Endothelial cell of umbilical vein (primary cell): Measurements from ENCODE around the gene NOL12. TPM values are rescaled to one million over a fixed set of nuclear protein-coding genes. Genes with fewer than 3 reads are reported as not detected.
"Not testable (repeated sequence)": the region's sequence is repeated elsewhere in the genome, so short reads cannot be mapped to it uniquely, and the experiment has no call there.

Source experiments
- BruUV-seq: library from RNA; stranded (reverse); fragments of 400-500 nt; replicated peaks from 2 replicates; lab custom pipeline; 2021; lab: Mats Ljungman, UMichigan
- CTCF ChIA-PET: fragments of 300-600, 350-600 bp; sonication (Branson Sonifier 250); formaldehyde crosslinking; loops from one replicate; lab custom pipeline; 2021; ENCODE audit warnings: antibody characterized with exemption, inconsistent platforms; lab: Charles Lee
- POLR2A ChIA-PET: fragments of 300-600, 350-600 bp; sonication (Branson Sonifier 250); formaldehyde crosslinking; loops from one replicate; lab custom pipeline; 2021; ENCODE audit warnings: antibody characterized with exemption, inconsistent platforms; lab: Charles Lee
- DNase-seq: peaks from one replicate; pipeline ENCODE4 v3.0.0-alpha.2; 2011; ENCODE audit warnings: low read depth, low spot score
- FAIRE-seq: peaks from 2 replicates; lab custom pipeline; 2011; peaks lifted over from hg19 to GRCh38; lab: Jason Lieb, UNC
- H2AFZ ChIP-seq: 2 replicates; pipeline ENCODE4 v1.6.0; 2012; ENCODE audit warnings: low read depth, low read length, control low read depth, inconsistent platforms
- H3K27ac ChIP-seq: 2 replicates; pipeline ENCODE4 v1.5.1; 2011; ENCODE audit warnings: low read depth, mild to moderate bottlenecking, control low read depth, low read length, moderate library complexity; ENCODE audit not compliant: insufficient read depth
- H3K27me3 ChIP-seq, 2 experiments: 2 replicates each; pipeline versions ENCODE4 v1.6.0 to v1.6.1; 2011; ENCODE audit warnings: low read length in 2 of 2, mixed read lengths in 1 of 2; ENCODE audit not compliant: control insufficient read depth in 2 of 2, insufficient read depth in 2 of 2
- H3K36me3 ChIP-seq, 2 experiments: 2 replicates in 1 of 2; 3 replicates in 1 of 2; pipeline ENCODE4 v1.5.1; 2011; ENCODE audit warnings: low read length in 2 of 2, mild to moderate bottlenecking in 1 of 2, moderate library complexity in 1 of 2; ENCODE audit not compliant: control insufficient read depth in 2 of 2, insufficient read depth in 2 of 2; ENCODE audit errors: extremely low read depth in 1 of 2
- H3K4me1 ChIP-seq: 3 replicates; pipeline ENCODE4 v1.5.1; 2011; ENCODE audit warnings: mild to moderate bottlenecking, low read length; ENCODE audit not compliant: control insufficient read depth, insufficient read depth; ENCODE audit errors: extremely low read depth
- H3K4me2 ChIP-seq: 2 replicates; pipeline ENCODE4 v1.6.1; 2011; ENCODE audit warnings: low read length, control low read depth, mixed read lengths; ENCODE audit not compliant: insufficient read depth
- H3K4me3 ChIP-seq, 3 experiments: fragments of 200-600 bp in 1 of 3; sonication (generic), shearing (Covaris generic) in 1 of 3; replicated peaks in 1 of 3; 2 replicates each; pipeline ENCODE4 v1.5.1; 2011 to 2016; ENCODE audit warnings: control low read depth in 3 of 3, low read length in 3 of 3, mild to moderate bottlenecking in 2 of 3, inconsistent platforms in 1 of 3, low read depth in 1 of 3, moderate library complexity in 1 of 3; ENCODE audit not compliant: insufficient read depth in 1 of 3
- H3K79me2 ChIP-seq: 2 replicates; pipeline ENCODE4 v1.6.0; 2012; ENCODE audit warnings: low read length, inconsistent platforms; ENCODE audit not compliant: control insufficient read depth, insufficient read depth
- H3K9ac ChIP-seq: replicated peaks from 2 replicates; pipeline ENCODE3; 2011; ENCODE audit warnings: low read length, control low read depth; ENCODE audit not compliant: insufficient read depth; ENCODE audit errors: extremely low read depth
- H3K9me1 ChIP-seq: replicated peaks from 3 replicates; pipeline ENCODE4 v1.6.0; 2011; ENCODE audit warnings: mild to moderate bottlenecking, low read length; ENCODE audit not compliant: control insufficient read depth, insufficient read depth; ENCODE audit errors: extremely low read depth
- H3K9me3 ChIP-seq: replicated peaks from 2 replicates; pipeline ENCODE4 v1.5.1; 2012; ENCODE audit warnings: low read length, inconsistent platforms; ENCODE audit not compliant: control insufficient read depth, insufficient read depth
- H4K20me1 ChIP-seq: replicated peaks from 2 replicates; pipeline ENCODE3; 2011; ENCODE audit warnings: mild to moderate bottlenecking, low read length; ENCODE audit not compliant: control insufficient read depth, insufficient read depth; ENCODE audit errors: extremely low read depth
- MYC ChIP-seq: IDR thresholded peaks from one replicate; pipeline ENCODE4 v1.6.1; 2011; ENCODE audit warnings: mild to moderate bottlenecking, low read depth, low read length
- POLR2A ChIP-seq: IDR thresholded peaks from 2 replicates; pipeline ENCODE4 v1.6.1; 2012; ENCODE audit warnings: low read depth, mild to moderate bottlenecking, control low read depth, low read length
- dilution Hi-C: fragments of 300-500 bp; cut with MboI; formaldehyde crosslinking; loops from one replicate; pipeline ENCODE4 v1.15.0; 2019; ENCODE audit warnings: low sequenced_read_pairs; ENCODE audit not compliant: extremely low pct_ligation_motif_present
- intact Hi-C: fragments of 100-400 bp; cut with micrococcal nuclease; formaldehyde crosslinking; loops from one replicate; pipeline ENCODE4 v1.10.0; 2022
- polyA plus RNA-seq, 4 experiments: library from polyadenylated mRNA; depleted of rRNA in 3 of 4; stranded (reverse) in 3 of 4; unstranded in 1 of 4; fragments of >200 nt; gene quantifications; 2 replicates each; pipeline versions ENCODE4 v1.2.1 to v1.2.3, GENCODE V29; 2011 to 2012; ENCODE audit warnings: missing spikeins in 1 of 4
- total RNA-seq: library from RNA; stranded (reverse); gene quantifications from 2 replicates; pipeline ENCODE4 v1.2.3, GENCODE V29; 2021

The NOL12 gene
- total and polyA plus RNA-seq, 2 donors (not counting 3 experiments of a cell fraction or from before 2014, with no cell fraction given), result 23.2 to 29.1 TPM

- FAIRE-seq, result no peak
- Histone ChIP-seq H3K9ac (no peak overlapping the region), H3K4me1 (peaks cover 11% of the 10 kb centered on the region), H2AFZ (no peak overlapping the region), H3K4me2 (no peak overlapping the region), H3K79me2 (peaks cover 4% of the 10 kb centered on the region), H4K20me1 (no peaks in the 10 kb centered on the region), H3K27me3 (no peaks in the 10 kb centered on the region), H3K27ac (no peak overlapping the region), H3K36me3 (peaks cover 5 to 38% of the 10 kb centered on the region in 2 experiments), H3K9me1 (no peaks in the 10 kb centered on the region), H3K9me3 (no peaks in the 10 kb centered on the region), H3K4me3 (no peak overlapping the region)
- ChIA-PET CTCF (interaction anchor here (0.8 kb wide), 1 partner anchor 11 kb away, joined by 3 read pairs; no protein-coding TSS in a partner anchor), POLR2A (no interaction called here)
- TF ChIP-seq POLR2A (no peak), MYC (no peak)
- no peak for DNase-seq
- BruUV-seq, result no TSS peak
- intact Hi-C loops (no loop called here), dilution Hi-C loops (no loop called here)
Observed at GRCh38 chr22:37692627-37693285, 6.6 kb downstream of the NOL12 start.

DNA sequence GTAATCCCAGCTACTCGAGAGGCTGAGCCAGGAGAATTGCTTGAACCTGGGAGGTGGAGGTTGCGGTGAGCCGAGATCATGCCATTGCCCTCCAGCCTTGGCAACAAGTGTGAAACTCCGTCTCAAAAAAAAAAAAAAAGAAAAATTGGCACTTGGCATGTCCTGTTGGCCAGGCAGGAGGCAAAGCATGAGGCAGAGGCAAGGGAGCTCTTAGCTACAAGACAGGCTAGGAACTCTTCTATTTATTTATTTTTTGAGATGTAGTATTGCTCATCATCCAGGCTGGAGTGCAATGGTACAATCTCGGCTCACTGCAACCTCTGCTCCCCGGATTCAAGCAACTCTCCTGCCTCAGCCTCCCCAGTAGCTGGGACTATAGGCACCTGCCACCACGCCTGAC lies 8.0 kb downstream of the NOL12 start:
- peaks cover 11% of the 10 kb centered on the region for H3K4me1 ChIP-seq
- FAIRE-seq, intact Hi-C loops, H3K9me1 ChIP-seq, POLR2A ChIA-PET, H3K79me2 ChIP-seq, H3K27me3 ChIP-seq, H3K9me3 ChIP-seq, H3K4me3 ChIP-seq, H4K20me1 ChIP-seq, H3K4me2 ChIP-seq, H3K9ac ChIP-seq, DNase-seq, dilution Hi-C loops, BruUV-seq, H3K27ac ChIP-seq, H2AFZ ChIP-seq: not testable (repeated sequence)
- peaks cover 3 to 29% of the 10 kb centered on the region in 2 experiments for H3K36me3 ChIP-seq
- CTCF ChIA-PET, result interaction anchor here (1.1 to 3.3 kb wide), 2 partner anchors 51 to 87 kb away, joined by 3 to 19 read pairs; no protein-coding TSS in a partner anchor

GRCh38 chr22:37696260-37696656 lies 10.1 kb downstream of the NOL12 start:
- dilution Hi-C loops, H3K27ac ChIP-seq, FAIRE-seq, DNase-seq, H3K79me2 ChIP-seq, H3K9me1 ChIP-seq, H3K27me3 ChIP-seq, H3K9ac ChIP-seq, H3K4me3 ChIP-seq, BruUV-seq, H4K20me1 ChIP-seq, H3K9me3 ChIP-seq: not testable (repeated sequence)
- CTCF ChIA-PET, result interaction anchor here (0.7 to 3.3 kb wide), 9 partner anchors 10 to 106 kb away, joined by 3 to 19 read pairs (median 4); partner anchors contain the start of genes NOL12 and PDXP
- intact Hi-C loops, result loop anchor here (1.0 kb wide), 3 partner anchors 10 to 51 kb away; partner anchors contain the start of genes NOL12 and PDXP
- H3K4me2 ChIP-seq, result peak overlapping the region; percentile 67
- peaks cover 11% of the 10 kb centered on the region for H3K4me1 ChIP-seq
- H2AFZ ChIP-seq, result peak overlapping the region; percentile 55
- POLR2A ChIA-PET, result interaction anchor here (0.7 kb wide), 1 partner anchor 53 kb away, joined by 9 read pairs; no protein-coding TSS in a partner anchor
- H3K36me3 ChIP-seq, result peaks cover 0 to 19% of the 10 kb centered on the region in 2 experiments
